ENCODE data around the gene WIPF3.
A peak's percentile ranks its signal among the peaks of the same experiment; 100 is the strongest.

WIPF3 gene

DNA sequence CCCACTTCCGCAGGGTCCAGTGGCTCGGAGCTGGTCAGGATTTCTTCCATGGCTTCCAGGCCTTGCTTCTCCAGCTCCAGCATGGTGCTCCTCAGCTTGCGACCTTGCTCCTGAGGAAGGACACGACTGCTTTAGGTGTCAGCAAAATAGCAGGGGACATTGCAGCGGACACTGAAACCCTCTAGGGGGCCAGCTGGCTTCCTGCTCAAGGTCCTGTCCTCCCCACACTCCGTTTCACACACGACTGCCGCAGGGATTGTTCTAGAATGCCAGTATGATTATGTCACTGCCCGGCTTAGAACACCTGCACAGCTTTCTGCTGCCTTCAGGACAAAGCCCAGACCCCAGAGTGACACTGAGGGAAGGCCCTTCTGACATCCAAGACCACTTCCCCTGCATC lies 117.7 kb downstream of the WIPF3 start:
- no peak for TF ChIP-seq EZH2phosphoT487 (IDR thresholded peaks at IDR 0.05; ENCODE audit: borderline replicate concordance)
- TF ChIP-seq, protein P1, sequence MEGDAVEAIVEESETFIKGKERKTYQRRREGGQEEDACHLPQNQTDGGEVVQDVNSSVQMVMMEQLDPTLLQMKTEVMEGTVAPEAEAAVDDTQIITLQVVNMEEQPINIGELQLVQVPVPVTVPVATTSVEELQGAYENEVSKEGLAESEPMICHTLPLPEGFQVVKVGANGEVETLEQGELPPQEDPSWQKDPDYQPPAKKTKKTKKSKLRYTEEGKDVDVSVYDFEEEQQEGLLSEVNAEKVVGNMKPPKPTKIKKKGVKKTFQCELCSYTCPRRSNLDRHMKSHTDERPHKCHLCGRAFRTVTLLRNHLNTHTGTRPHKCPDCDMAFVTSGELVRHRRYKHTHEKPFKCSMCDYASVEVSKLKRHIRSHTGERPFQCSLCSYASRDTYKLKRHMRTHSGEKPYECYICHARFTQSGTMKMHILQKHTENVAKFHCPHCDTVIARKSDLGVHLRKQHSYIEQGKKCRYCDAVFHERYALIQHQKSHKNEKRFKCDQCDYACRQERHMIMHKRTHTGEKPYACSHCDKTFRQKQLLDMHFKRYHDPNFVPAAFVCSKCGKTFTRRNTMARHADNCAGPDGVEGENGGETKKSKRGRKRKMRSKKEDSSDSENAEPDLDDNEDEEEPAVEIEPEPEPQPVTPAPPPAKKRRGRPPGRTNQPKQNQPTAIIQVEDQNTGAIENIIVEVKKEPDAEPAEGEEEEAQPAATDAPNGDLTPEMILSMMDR (conservative IDR thresholded peaks at IDR 0.05; ENCODE audit: low read length), result peak; percentile 21; the same call in 1 of the 2 replicates
- no peaks in the 10 kb centered on the region for H3K79me2 ChIP-seq (ENCODE audit: insufficient read depth, low read length)
- H3K4me1 ChIP-seq (ENCODE audit: insufficient read depth, low read length, poor library complexity, severe bottlenecking), result no peaks in the 10 kb centered on the region
- H3K27me3 ChIP-seq (ENCODE audit: insufficient read depth, low read length, poor library complexity, severe bottlenecking), result no peaks in the 10 kb centered on the region
- no peaks in the 10 kb centered on the region for H3K9me2 ChIP-seq (replicated peaks; ENCODE audit: low read depth, low read length)
- H3K9me3 ChIP-seq (ENCODE audit: insufficient read depth, low read depth, low read length), result no peaks in the 10 kb centered on the region
- no peaks in the 10 kb centered on the region for H4K20me1 ChIP-seq (ENCODE audit: insufficient read depth, low read length, poor library complexity, severe bottlenecking)
- H3K9ac ChIP-seq (ENCODE audit: low read depth, low read length, poor library complexity, severe bottlenecking), result no peak overlapping the region
- no peak overlapping the region for H3K4me3 ChIP-seq (ENCODE audit: low read length, poor library complexity, severe bottlenecking)
- no peaks in the 10 kb centered on the region for H3K36me3 ChIP-seq (ENCODE audit: insufficient read depth, low read length)
- H3F3A ChIP-seq (ENCODE audit: low read depth), result no peaks in the 10 kb centered on the region
- no peak overlapping the region for H2AFZ ChIP-seq (ENCODE audit: low read length)
- no peak overlapping the region for H3K4me2 ChIP-seq (ENCODE audit: low read depth, low read length, poor library complexity, severe bottlenecking)

DNA sequence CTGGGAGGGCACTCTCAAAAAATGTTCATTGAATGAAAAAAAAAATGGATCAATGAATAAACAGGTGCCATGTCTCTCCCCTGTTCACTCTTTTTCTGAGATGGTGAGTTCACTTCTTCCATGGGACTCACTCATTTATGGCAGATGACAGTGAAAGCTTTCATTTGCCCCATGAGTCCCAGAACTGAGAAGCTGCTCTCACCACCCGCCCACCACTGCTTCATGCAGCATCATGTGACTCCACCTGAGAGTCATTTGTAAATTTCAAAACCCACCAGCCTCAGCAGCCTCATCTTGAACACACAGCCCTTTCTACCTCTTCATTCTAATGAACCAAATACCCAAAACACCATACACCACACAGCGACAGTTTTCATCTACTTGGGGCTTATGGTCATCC lies 118.4 kb downstream of the WIPF3 start:
- Histone ChIP-seq H3K79me2 (ENCODE audit: insufficient read depth, low read length) (no peaks in the 10 kb centered on the region), H3K9ac (ENCODE audit: low read depth, low read length, poor library complexity, severe bottlenecking) (no peak overlapping the region), H3K4me3 (ENCODE audit: low read length, poor library complexity, severe bottlenecking) (no peak overlapping the region), H3K36me3 (ENCODE audit: insufficient read depth, low read length) (no peaks in the 10 kb centered on the region), H4K20me1 (ENCODE audit: insufficient read depth, low read length, poor library complexity, severe bottlenecking) (no peaks in the 10 kb centered on the region), H3K4me1 (ENCODE audit: insufficient read depth, low read length, poor library complexity, severe bottlenecking) (no peaks in the 10 kb centered on the region), H3K27me3 (ENCODE audit: insufficient read depth, low read length, poor library complexity, severe bottlenecking) (no peaks in the 10 kb centered on the region), H3K9me3 (ENCODE audit: insufficient read depth, low read depth, low read length) (no peaks in the 10 kb centered on the region), H2AFZ (ENCODE audit: low read length) (no peak overlapping the region), H3K4me2 (ENCODE audit: low read depth, low read length, poor library complexity, severe bottlenecking) (no peak overlapping the region), H3F3A (ENCODE audit: low read depth) (no peaks in the 10 kb centered on the region), H3K9me2 (replicated peaks; ENCODE audit: low read depth, low read length) (no peaks in the 10 kb centered on the region)
- TF ChIP-seq EZH2phosphoT487 (IDR thresholded peaks at IDR 0.05; ENCODE audit: borderline replicate concordance), result no peak
- TF ChIP-seq, protein P1 (conservative IDR thresholded peaks at IDR 0.05; ENCODE audit: low read length), result no peak

DNA sequence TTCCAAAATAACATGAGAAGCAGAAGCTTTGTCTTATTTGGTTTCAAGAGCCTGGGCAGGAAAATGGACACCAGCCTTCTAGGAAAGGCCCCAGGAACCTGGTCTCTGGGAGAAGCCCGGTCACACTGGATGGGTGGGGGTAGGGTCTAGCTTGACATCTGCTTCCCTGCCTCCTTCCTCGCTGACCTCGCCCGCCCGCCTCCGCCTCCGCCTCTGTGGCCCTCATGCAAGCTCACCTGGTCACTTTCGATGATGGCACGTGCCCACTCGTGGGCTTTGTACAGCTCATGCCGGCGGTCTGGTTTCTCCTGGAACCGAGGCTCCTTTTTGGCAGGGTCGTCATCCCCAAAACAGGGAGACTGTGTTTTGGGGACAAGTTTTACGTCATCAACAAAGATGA lies 119.9 kb downstream of the WIPF3 start:
- H4K20me1 ChIP-seq (ENCODE audit: insufficient read depth, low read length, poor library complexity, severe bottlenecking), result no peaks in the 10 kb centered on the region
- H3K4me2 ChIP-seq (ENCODE audit: low read depth, low read length, poor library complexity, severe bottlenecking), result no peak overlapping the region
- no peaks in the 10 kb centered on the region for H3K27me3 ChIP-seq (ENCODE audit: insufficient read depth, low read length, poor library complexity, severe bottlenecking)
- H2AFZ ChIP-seq (ENCODE audit: low read length), result no peak overlapping the region
- no peaks in the 10 kb centered on the region for H3F3A ChIP-seq (ENCODE audit: low read depth)
- H3K36me3 ChIP-seq (ENCODE audit: insufficient read depth, low read length), result no peaks in the 10 kb centered on the region
- H3K9me3 ChIP-seq (ENCODE audit: insufficient read depth, low read depth, low read length), result no peaks in the 10 kb centered on the region
- TF ChIP-seq, protein P1 (conservative IDR thresholded peaks at IDR 0.05; ENCODE audit: low read length), result no peak
- TF ChIP-seq EZH2phosphoT487 (IDR thresholded peaks at IDR 0.05; ENCODE audit: borderline replicate concordance), result no peak
- no peak overlapping the region for H3K4me3 ChIP-seq (ENCODE audit: low read length, poor library complexity, severe bottlenecking)
- H3K4me1 ChIP-seq (ENCODE audit: insufficient read depth, low read length, poor library complexity, severe bottlenecking), result no peaks in the 10 kb centered on the region
- H3K9me2 ChIP-seq (replicated peaks; ENCODE audit: low read depth, low read length), result no peaks in the 10 kb centered on the region
- no peaks in the 10 kb centered on the region for H3K79me2 ChIP-seq (ENCODE audit: insufficient read depth, low read length)
- no peak overlapping the region for H3K9ac ChIP-seq (ENCODE audit: low read depth, low read length, poor library complexity, severe bottlenecking)

Data from Loucy (cell line).